NK-92 treated with Interleukin-12 subunit alpha and Interleukin-12 subunit beta, amount 100 ng/mL, for 24 hours (cell line): ENCODE measurements around the gene DYNC1H1.

Experiments
- DNase-seq: peaks from one replicate; lab custom pipeline; 2025; lab: John Stamatoyannopoulos, UW

DYNC1H1 gene

DNA sequence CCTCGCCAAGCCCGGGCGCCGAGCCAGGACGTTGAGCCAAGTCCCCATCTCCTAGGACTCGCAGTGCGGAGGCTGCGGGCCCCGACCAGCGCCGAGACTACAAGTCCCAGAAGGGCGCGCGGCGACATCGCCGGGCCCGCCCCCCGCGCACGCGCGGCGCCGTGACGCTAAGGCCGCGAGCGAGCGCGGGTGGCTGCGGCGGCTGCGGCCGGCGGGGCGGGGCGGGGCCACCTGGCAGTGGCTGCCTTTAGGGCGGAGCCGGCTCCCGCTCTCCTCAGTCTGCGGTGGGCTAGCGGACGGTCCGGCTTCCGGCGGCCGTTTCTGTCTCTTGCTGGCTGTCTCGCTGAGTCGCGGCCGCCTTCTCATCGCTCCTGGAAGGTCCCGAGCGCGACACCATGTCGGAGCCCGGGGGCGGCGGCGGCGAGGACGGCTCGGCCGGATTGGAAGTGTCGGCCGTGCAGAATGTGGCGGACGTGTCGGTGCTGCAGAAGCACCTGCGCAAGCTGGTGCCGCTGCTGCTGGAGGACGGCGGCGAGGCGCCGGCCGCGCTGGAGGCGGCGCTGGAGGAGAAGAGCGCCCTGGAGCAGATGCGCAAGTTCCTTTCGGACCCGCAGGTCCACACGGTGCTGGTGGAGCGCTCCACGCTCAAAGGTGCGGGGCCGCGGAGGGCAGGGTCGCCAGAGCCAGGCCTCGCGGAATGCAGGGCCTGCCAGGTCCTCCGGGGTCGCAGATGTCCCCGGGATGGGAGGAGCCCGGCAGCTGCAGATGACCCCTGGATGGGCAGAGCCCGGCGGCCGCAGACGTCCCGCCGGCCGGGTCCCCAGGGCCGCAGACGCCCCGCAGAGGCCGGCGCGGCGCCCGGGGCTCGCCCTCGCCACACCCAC, at the start of gene DYNC1H1:
TSS of gene DYNC1H1 (plus strand) at position 277 of the 884 bp plus-strand sequence. CDS start at position 396, 119 bp downstream.
- peak; percentile 84 for DNase-seq

DNA sequence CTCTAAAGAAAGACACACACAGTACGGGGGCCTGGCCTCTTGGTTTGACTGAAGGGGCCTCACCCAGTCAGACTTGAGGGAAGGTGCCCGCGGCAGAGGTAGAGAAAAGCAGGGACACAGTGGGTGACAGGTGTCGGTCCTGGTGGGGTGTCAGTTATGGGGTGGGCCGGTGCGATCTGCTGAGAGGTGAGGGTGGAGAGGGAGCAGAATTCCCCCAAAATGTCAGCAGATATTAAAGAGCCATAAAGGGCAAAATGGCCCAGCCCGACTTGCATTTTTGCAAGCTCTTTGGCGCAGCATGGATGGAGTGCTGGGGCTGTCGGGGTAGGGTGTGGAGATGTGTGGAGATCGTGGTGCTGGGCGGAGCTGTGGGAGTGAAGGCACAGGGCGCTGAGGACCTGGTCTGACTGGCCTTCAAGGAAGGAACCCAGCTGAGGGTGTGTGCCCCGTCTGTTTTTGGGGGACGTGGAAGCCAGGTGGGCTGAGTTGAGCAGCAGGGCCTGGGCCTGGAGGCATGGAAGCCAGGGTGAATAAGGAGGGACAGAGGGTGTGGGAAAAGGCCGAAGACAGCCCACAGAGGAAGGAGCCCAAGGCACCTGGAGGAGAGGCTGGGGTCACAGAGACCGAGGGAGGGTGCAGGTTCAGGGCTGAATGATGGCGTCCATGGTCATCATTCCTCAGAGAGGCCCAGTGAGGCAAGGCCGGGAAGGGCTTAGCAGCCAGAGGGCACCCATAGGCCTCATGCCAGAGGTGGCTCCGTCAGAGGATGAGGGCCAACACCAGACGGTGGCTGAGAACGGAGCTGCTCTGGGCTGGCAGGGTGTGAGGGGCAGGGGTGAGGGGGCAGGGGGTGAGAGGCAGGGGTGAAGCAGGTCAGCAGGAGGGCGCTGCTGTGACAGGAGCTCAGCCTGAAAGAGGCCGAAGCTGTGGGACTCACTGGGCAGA, 48.2 kb upstream of the DYNC1H1 start:
- DNase-seq = no peak

DNA sequence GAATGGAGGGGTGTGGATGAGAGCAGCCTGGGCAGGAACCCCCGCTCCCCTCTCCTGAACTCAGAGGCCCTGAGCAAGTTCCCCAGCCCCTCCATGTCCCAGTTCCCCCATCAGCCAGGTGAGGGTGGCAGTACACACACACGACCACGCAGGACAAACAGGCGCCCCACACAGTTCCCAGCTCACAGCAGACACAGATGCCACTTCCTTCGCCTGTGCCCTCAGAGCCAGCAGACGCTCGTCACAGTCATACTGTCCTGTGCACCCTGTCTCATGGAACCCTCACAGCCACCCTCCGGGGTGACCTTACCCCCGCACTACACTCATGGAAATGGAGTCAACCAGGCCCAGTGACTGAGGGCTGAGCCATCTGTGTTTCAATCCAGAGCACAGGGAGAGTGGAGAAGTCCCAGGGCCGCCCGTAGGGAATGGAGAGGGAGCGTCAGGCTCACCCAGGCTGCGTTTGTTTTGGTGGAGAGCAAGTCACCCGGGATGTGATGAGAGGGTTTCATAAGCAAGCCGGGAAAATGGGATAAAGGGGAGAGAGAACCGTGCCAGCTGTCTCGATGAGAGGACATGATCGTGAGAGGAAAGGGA, 47.5 kb upstream of the DYNC1H1 start:
- no peak for DNase-seq

DNA sequence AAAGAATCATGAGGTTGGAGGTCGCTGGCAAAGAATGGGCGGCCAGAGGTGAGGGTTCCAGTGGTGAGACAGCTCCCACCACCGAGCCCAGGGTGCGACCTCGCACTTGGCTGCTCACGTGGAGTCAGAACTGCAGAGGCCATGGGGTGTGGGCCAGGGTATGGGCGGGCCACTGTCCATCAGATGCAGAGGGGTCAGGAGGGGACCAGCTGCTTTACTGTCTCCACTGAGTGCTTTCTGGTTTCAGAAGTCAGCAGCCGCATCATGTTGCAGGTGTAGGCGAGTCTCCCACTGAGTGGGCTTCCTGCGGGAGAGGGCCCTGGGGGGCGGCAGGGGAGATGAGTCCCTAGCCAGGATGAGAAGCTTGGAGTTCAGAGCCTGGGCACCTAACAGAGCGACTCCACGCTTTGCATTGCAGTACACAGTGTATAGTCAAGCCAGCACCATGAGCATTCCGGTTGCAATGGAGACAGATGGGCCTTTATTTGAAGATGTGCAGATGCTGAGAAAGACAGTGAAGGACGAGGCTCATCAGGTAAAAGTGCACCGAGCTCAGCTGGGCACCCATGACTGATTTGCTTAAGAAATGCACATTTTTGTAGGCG, 46.9 kb upstream of the DYNC1H1 start:
- DNase-seq = no peak

DNA sequence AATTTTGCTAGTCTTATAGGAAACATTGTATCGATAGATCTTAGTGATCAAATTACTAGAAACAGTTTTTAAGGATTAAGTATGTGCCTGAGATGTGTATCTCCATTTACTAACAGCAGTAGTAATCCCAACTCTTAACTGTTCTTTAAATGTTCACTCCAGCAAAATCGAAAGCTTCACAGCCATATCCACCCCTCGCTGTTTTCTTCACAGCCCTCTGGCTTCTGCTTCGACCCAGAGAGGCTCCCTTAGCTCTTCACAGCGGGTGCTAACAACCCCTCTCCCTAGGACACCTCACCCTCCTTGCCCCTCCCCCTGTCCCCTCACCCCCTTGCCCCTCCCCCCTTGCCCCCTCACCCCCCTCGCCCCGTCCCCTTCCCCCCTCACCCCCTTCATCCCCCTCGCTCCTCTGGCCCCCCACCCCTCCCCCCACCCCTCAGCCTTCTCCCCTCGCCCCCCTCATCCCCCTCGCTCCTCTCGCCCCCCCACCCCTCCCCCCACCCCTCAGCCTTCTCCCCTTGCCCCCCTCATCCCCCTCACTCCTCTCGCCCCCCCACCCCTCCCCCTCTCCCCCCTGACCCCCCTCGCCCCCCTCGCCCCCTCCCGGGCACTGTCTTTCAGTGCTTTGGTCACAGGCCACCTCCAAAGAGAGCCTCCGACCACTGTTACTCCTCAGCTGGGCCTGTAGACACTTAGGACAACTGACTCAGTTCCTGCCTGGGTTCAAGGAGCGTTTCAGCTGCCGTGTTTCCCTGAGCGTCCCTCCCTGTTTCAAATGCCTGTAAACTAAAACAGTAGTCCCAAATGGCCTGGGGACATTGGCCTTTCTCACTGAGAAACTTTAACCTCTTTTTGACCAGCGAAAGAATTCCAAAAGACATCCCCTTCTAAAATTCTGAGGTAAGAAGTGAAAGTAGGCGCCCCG, 46.0 kb upstream of the DYNC1H1 start:
- DNase-seq = no peak

DNA sequence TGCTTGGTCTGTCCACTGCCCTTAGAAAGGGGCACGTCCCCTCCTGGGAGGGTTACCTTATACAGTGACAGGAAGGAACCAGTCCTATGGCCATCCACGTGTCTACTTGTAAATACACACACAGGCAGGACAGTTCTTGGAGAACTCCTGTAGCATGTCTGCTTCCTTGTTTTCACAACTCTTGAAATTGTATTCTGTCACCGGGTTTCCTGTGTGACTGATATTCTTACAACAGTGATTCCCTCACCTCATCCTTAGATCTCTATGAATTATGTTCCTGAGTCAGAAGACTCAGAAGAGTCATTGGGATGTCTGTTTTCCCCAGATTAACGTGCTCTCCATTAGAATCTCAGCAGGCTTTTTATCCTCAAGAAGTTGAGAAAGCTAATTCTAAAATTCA, 44.1 kb upstream of the DYNC1H1 start:
- no peak for DNase-seq

DNA sequence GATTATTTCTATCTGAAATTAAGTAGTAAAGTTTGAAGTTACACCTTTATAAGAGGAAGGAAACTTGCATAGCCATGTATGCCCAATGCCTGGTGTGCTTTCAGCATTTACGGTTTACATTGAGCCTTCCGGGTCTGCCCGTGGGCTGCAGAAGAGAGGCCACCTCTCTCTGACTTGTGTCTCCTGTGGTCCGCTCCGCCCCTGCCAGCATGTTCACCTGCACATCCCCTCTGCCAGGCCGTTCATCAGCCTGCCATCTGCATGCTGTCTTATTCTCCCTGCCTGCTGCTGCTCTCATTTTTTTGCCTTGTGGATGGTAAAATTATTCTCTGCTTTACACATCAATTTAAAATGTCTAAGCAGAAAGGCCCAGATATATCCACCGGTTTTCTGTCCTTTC, 41.5 kb upstream of the DYNC1H1 start:
- no peak for DNase-seq

DNA sequence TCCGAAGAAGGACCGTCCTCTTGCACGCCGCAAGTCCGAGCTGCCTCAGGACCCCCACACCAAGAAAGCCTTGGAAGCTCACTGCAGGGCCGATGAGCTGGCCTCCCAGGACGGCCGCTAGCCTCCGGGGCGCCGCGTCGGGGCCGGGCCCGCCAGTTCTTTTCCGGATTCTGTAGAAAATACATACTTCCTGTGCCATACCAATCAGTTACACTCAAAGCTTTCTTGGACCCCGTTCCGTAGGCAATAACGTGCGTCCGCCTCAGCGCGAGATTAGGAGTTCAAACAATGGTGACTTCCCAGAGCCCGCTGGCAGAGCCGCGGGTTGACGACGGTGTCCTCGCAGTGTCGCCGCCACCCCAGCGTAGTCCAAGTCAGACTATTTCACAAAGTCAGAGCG, 39.2 kb upstream of the DYNC1H1 start:
- DNase-seq = no peak

DNA sequence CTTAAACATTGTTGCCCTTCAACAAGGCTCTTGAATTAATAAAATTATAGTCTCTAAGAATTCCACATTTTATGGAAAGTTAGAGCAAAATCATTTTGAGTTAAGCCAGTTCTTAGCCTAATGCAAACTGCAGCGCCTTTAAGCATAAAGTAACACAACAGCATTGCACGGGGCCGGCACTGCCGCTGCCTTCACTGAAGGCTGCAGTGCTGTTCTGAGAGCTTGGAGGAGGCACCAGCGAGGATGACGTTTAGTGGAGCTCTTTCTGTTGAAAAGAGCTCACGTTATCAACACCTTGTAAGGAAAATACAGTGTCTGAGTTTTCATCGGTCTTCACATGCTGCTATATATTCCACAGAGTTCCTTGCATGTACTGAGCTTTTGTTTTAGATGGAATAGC, 38.3 kb upstream of the DYNC1H1 start:
- no peak for DNase-seq

DNA sequence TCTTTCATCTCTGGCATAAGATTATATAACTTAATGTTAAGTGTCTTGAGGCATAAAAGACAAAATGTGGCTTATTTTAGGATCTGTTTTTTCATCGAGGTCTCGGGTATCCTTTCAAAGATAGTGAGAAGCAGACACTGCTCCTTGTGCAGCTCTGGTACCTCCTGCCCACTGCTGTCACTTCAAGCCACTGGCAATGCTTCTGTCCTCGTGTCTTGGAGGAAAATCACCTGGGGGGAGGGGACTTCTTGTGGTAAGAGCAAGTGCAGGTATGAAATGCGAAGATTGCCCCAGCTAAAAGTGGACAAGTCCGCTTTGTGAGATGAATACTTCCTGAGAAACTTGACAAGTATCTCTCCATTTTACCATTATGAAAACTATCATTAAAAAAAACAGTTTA, 37.8 kb upstream of the DYNC1H1 start:
- no peak for DNase-seq

DNA sequence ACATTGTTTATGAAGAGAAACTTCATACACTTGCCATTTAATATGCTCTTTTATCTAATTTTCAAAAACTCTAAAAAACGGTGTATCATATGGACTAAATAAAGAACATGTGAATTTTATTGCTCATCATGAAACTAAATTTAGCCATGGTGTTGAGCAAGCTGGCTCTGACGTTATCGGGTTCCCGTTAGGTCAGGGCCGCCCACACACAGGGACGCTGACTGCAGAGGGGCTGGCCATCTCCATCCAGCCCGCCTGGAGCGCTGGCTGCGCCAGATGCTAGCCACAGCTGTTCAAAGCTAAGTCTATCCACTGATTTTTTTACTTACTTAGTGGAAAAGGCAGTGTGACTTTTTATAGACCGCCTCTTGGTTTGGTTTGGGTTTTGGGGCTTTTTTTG, 36.5 kb upstream of the DYNC1H1 start:
- no peak for DNase-seq

DNA sequence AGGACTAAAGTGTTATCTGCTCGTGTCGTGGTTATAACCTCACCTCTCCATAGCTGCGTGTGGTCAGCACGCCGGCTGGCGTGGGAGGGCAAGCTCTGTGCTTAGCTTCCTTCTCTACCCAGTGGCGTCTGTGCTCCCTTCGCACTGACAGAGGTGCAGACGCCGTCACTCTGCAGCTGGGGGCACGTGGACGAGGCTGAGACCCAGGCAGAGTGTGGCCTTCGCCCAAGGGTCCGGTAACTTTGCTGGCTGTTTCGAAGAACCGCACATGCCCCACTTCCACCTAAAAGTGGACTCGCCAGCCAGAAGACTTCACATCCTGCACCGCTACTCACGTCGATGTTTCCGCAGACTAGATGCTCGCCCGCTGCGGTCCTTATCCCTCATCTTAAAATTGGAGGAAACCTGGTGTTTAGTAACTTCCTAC, 35.9 kb upstream of the DYNC1H1 start:
- DNase-seq = no peak

DNA sequence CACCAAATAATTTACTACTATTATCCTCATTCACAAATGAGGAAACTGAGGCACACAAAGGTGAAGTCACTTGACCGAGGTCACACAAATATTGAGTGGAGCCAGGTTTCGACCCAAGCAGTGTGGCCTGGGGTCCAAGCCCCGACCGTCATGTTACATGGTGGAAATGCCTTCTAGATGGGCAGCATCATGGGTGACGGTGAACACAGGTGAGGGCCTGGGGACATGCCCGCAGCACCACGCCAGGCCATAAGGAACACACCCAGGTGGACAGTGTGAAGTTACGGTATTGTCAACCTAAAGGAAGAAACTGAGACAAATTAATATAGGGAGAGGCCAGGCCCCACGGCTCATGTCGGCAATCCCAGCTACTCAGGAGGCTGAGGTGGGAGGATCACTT, 35.3 kb upstream of the DYNC1H1 start:
- no peak for DNase-seq

DNA sequence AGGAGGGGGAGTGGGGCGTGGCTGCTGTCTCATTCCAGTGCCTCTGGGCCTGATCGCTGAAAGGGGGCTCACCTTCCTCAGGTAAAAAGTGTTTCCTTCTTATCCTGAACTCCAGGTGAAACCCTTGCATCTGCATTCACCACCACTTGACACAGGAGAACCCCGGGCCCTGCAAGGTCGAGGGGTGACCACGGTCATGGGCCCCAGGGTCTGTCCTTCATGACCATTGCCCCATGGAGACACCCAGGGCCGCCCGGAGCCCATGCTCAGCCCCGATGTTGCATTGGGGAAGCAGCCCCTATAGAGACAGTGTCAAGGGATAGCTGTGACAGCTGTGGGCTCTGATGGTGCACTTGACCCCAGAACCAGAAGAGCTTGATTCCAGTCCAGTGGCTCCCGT, 34.4 kb upstream of the DYNC1H1 start:
- DNase-seq = no peak

DNA sequence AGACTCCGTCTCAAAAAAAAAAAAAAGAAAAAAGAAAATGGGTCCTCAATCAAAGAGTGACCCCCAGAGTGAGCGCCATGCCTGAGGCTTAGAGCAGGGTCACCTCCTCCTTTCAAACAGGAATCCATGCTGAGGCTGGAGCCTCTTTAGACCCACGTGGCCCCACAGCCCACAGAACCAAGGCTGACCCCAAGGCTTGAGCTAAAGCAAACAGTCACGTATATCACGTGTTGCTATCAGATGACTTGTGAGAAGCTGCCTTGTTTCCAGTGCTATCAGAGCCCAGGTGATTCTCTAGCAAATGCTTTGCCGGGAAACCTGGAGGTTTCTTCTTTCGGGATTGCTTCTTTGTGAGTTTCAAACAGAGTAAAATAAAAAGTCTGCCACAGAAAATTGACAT, 31.7 kb upstream of the DYNC1H1 start:
- DNase-seq = no peak

DNA sequence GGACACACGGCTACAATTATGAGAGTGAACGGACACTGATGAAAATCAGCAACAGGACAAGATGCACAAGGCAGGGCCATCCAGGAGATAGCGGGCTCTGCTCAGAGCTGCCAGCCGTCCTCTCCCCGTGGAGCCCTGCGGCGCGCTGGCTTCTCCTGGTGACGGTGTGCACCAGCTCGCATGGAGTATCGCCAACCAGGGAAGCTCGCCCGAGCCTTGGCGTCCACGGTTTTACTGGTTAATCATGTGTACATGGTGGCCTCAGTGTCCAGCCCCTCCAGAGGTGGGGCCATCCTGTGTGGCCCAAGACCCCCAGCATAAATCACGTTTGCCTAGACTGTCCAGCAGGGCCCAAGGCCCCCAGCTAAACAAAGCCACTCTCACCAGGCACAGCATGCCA, 31.2 kb upstream of the DYNC1H1 start:
- DNase-seq = no peak

DNA sequence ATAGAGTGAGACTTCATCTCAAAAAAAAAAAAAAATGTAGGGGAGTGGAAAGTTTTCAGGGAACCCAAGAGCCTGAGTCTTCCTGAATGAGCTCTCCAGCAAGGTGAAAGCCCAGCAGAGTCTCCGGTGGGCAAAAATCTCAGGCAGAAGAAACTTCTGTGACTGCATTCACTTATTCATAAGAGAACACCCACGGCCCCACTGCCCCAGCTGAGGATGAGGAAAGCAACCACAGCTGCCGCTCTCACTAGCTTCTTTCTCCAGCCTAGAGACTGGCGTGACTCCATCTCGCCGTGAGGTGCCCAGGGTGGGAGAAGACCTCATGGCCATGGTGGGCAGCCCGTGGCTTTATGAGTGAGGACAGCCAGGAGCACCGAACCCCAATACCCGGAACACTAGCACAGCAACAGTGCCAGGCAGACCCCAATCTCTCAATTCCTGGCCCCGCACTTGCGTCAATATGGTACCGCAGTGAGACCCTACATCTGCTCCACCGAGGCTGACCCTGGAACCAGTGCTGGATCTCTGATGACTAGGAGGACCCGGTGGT, 29.7 kb upstream of the DYNC1H1 start:
- no peak for DNase-seq

DNA sequence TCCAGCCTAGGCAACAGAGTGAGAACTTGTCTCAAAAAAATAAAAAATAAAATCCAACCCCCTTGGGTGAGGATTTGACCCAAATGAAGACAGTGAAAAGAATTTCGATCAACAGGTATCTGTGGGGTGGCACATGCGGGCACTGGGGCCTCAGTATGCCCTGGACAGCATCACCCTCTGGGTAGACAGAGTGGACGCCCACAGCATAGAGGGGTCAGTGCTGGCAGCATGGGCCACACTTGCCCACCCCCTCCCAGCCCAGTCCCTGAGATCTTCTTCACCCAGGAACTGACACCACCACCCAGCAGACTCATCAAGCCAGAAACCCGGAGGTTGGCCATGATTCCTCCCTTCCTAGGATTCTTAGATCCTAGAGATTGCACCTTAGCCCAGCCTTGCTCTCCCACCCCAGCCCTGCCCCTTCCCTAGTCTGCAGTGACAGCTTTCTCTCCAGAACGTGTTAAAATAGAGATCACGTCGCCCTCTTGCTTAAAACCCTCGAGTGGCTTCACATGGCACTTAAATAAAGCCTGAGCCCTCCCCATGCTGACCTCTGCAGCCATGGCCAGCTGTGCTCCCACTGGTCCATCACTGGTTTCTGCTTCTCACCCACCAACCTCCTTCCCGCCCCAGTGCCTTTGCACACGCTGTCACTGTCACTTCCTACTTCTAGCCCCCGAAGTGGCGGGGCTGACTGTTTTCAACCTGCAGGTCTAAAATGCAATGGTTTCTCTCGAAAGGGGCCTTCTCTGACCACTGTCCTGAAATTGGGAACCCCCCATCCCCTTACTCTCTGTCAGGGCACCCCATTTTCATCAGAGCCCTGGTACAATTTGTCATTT, 26.2 kb upstream of the DYNC1H1 start:
- no peak for DNase-seq

DNA sequence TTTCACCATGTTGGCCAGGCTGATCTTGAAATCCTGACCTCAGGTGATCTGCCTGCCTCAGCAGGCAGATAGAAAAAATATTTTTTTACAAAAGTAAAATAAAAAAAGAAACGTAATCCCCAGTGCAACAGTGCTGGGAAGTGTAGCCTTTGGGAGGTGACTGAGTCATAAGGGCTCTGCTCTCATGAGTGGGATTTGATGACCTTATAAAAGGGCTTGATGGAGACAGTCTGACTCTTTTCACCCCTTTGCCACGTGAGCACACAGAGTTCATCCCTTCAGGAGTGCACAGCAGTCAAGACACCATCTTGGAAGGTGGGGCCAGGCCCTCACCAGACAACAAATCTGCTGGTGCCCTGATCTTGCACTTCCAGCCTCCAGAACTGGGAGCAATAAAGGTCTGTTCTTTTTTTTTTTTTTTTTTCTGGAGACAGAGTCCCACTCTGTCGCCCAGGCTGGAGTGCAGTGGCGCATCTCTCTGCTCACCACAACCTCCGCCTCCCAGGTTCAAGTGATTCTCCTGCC, 24.7 kb upstream of the DYNC1H1 start:
- DNase-seq = no peak

DNA sequence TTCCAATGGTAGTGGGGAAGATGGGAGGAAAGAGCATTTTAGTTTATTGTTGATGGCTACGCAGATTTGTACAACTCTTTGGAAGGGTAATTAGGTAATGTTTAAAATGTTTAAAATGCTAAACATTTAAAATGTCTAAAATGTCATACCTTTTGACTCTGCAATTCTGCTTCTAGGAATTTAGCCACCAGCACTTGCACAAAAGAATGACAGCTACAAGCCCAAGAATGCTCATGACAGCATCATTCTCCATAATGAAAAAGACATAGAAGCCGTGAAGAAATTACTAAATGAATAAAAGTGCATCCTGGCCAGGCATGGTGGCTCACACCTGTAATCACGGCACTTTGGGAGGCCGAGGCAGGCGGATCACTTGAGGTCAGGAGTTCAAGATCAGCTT, 19.9 kb upstream of the DYNC1H1 start:
- no peak for DNase-seq
